ENCODE data around the gene MNX1.

Gene MNX1

DNA sequence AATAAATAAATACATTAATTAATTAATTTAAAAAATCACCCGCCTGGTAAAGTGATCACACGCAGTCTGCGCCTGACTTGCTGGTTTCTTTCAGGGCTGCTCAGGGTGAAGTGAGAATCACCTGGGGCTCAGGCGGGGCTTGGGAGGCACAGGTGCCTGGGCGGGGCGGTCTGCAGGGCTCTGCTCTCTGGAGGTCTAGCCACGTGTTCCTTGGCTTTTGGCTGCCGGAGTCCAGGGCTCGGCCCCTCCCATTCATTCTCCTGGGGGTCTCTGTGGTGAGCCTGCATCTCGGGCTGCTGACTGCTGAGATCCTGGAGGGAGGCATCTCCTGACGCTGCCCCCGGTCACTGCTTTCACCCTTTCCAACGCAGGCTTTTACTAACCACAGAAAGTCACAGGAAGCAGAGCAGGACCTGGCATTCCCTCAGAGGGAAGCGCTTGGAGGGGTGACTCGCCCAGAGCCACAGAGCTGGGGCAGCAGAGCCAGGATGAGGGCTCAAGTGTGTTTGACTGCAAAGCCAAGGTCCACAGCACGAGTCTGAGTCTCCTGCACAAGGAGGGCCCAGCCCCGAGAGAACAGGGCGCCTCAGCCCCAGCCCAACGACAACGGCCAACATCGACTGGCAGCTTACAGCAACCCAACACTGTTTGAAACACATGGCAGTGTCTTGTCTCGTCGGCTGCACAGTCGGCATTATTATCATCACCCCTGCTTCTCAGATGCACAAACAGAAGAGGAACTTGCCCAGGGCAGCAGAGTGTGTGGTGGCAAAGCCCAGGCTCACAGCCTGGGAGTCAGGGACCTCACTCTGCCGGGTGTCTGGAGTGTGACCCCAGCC, 22.4 kb upstream of the MNX1 start:
- DNase-seq (ENCODE audit: low spot score): no peak

DNA sequence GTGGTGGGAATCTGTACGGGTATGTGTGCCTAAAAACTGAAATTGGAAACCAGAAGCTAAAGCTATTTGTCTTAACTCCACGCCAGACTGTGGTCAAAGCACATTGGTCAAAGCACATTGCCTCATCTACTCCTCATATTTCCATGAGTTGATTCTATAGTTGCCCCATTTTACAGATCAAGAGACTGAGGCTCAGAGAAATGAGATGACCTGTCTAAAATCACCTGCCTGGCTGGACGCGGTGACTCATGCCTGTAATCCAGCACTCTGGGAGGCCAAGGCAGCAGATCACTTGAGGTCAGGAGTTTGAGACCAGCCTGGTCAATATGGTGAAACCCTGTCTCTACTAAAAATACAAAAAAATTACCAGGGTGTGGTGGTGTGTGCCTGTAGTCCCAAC, 21.7 kb upstream of the MNX1 start:
- DNase-seq (ENCODE audit: low spot score): no peak

DNA sequence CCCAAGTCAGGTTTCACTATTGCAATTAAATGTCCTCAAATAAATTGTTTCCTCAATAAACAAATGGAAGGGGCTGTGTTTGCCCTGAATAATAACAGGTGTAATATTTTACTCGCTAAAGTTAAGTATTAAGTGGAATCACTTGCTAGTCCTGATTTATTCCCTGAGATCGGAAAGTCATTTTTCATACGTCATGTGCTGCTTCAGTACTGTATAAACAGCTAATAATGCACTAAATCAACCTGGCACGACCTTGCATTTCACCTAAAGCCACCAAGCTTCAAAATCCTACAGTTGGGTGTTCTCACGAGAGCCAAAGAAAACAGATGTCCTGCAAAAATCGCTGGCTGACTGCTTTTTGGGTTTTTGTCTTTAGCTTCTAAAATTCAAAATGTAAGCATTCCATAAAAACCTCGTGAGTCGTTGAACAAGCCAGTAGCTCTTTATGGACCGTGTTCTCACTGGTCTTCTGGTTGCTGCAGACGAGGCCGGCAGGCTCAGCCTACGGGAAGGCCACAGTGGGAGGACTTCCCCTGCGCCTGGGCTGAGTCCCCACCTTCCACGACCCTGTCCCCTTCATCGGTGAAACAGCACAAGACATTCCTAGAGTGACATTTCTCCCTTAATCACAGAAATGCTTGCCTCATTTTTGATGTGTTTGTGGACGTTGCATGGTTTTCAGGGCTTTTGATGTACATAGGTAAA, 17.9 kb upstream of the MNX1 start:
- no peak for DNase-seq (ENCODE audit: low spot score)

DNA sequence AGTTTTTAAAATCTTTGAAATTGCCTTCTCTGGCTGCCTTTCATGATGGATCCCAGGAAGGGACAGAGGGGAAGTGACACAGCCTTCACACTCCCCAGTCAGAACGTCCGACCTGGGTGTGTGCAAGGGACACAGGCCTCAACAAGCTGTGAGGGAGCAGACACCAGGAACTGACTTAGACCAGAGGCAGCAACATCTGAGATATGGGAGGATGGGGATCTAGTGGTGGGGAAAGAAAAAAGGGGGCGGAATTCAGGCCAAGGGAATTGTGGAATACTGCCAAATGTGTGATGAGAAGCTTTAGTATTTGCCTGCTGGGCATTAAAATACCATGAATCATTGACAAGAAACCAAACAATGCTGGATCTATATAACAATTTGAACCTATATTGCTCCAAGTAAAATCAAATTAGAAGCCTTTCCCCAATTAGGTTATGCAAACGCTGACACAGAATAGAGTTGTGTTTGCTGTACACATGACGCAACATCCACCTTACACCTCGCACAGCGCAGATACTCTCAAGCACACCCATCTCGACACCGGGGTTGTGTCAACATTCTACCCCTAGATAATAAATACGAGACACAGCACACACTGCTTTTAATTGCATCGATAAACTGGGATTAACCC, 17.2 kb upstream of the MNX1 start:
- DNase-seq (ENCODE audit: low spot score): peak; percentile 78

DNA sequence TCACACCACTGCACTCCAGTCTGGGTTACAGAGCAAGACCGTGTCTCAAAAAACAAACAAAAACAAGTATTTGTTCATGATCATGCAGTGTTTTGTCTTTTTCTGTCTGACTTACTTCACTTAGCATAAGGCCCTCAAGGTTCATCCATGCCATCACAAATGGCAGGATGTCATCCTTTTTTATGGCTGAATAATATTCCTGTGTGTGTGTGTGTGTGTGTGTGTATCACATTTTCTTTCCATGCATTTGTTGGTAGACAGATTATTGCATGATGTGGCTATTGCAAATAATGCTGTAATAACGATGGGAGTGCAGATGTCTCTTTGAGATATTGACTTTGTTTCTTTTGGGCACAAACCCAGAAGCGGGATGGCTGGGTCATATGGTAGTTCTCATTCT, 14.3 kb upstream of the MNX1 start:
- no peak for DNase-seq (ENCODE audit: low spot score)

DNA sequence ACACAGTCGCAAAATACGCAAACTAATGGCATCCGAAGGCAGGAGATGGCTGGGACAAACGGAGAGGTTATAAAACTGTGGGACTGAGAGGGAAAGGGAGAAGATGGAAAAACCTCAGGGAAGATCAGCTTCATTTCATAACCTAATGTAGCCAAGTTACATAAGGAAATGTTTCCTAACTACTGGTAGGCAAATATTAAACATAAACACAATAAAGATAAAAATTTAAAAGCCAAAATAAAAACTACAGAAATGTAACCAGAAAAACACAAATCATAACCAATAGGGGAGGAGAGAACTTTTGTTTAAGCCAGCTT, 13.1 kb upstream of the MNX1 start:
- DNase-seq (ENCODE audit: low spot score): no peak

DNA sequence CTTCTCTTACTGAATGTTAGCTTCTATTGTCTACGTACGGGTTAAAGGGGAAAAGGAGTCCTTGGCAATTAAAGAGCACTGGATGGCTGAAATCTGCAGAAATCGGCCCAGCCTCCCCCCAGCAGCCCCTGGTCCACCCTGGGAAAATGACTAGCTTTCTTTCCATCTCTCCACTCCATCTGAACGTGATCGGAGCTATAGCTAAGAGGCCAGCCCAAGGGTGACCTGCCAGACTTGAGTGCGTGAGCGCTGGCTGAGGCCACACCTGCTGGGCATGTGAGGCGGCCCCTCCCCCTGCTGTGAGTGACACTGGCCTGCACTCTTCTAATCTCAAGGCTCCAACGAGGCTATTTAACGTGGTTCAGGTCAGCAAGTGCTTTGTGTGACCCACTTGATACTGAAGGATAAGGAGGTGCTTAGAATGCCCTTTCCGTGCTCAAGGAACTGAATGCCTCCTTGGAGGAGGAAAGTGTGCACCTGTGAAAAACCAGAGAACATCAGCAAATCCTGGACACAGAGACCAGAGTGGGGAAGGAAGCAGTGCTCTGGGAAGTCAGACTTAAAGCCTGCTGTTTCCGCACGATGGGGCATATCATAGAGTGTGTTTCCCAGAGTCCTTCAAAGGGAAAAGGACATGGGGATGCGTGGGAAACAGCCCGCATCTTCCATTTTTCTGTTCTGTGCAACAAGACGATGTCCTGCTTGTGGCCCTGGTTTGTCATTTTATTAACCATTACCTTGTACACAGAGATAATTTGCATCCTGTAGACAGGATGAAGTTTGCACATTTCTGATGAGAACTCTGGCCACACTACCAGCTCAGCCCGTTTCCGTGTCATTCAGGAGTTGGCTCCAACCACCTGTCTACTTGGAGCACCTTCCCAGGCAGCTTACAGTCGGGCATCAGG, 12.5 kb upstream of the MNX1 start:
- DNase-seq (ENCODE audit: low spot score): no peak

DNA sequence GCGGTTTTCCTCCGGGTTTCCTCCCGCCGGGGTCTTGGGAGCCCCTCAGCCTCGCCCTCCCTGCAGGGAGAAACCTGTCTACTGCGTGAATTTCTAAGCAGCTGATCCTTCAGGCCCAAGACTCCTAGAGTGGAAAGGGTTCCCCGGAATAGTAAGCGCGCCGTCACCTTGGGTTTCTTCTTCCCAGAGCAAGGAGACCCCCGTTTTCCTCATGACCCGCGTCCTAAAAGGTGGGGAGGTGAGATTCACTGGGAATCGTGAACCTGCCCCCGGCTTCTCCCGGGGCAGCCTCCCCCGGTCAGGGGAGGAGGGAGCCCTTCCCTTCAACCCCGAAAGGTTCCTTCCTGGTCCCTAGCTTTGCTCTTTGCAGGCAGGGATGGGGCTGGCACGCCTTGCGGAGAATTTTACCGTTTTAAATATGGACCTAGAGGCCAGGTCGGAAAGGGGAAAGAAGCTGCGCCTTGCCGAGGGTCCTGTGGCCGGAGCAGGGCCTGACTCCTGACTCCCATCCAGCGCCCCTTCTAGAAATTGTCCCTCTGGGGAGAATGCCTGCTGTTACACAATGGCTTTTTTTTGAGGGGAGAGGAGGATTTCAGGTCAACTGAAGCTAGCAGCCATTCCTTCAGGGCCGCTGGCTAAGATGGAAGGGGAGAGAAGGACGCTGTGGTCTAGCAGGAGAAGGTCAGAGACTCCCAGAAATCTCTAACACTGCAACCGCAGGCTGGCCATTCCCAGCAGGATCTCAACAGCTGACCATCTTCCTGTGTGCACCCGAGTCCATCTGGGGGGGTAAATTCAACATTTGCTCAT, 11.6 kb upstream of the MNX1 start:
- no peak for DNase-seq (ENCODE audit: low spot score)

DNA sequence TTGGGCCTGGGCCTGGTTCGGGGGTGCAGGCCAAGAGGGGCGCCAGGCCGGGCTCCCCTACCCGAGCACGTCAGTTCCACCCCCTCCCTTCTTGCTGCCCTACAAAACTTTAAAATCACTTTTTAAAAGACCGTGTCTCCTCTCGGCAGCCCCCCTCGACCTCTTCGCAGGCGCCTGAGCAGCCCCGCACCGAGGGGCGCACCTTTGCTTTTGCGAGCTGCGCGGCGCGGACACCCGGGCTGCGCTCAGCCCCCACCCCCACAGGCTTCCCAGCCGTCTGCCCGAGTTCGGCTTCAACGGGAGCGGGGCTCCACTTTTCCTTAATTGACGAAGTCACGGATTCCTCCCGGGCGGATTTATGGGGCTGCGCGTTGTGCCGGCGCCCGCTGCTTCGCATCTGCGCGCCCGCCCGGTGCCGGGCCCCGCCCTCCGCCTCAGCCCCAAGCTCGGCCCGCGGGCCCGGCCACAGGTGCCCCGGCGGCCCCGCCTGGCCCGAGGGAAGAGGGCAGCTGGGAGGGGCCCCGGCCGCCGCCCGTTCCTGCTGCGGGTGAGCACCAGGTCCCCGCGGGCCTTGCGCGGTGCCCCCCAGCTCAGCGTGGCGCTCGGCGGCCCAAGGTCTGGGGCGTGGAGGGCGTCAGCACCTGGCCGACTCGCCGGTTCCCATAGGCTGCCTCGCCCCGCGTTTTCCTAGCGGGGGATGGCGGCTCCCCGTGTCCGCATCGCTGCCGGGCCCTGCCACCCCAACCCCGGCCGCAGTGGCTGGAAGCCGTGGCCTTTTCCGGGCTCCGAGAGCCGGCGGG, 10.8 kb upstream of the MNX1 start:
- DNase-seq (ENCODE audit: low spot score): no peak

DNA sequence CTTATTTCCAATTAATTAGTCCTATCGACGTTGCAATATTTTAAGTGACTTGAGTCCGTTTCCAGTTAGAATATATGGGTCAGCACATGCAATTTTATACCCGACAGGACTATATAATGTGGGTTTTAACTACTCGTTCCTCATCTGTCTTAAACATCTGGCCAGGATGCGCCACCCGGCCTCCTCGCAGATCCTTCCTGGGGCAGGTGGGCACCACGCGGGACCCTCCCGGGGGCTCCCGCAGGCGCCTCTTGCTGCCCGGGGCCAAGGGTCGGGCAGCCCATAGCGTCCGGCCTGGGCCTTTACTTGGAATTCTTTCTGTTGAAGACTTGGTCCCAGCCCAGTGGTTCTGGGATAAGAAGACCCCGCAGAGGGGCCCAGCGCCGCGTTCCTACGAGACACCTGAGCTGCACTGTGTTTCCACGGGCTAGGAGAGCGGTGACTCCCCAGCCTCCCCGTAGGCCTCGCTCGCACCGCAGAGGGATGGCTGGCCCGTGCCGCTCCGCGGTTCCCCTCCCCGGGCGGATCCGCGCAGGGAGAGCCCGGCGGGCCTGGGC, 10.1 kb upstream of the MNX1 start:
- no peak for DNase-seq (ENCODE audit: low spot score)

DNA sequence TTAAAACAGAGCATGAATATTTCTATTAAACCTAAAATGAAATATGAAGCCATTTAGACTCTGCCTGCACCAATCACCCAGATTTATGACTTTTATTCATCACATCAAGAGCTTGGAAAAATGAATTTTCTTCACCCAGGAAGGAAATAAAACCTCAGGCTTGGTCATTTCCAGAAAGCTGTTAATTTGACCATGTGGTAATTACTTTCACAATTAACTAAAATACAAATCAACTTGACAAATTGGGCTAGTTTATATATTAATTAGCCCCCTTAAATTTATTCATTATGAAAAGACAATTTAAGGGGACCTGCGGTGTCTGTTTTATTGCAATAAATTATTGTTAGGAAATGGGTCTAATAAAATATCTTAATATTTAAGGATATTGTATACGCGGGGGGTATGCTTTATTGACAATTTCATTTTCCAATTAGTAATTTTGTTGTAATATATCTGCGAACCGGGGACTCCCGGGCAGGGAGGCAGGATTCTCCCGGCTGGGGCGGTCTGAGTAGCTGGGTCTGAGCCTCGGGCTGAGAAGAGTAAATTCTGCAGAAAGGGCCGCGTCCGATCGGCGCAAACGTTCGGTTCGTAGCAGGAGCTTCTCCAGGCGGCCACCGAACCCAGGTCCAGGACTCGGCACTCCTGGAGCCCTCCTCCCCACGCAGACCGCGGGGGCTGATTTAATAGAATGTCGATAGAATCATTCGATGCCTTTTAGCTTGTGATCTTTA, 9.4 kb upstream of the MNX1 start:
- no peak for DNase-seq (ENCODE audit: low spot score)

DNA sequence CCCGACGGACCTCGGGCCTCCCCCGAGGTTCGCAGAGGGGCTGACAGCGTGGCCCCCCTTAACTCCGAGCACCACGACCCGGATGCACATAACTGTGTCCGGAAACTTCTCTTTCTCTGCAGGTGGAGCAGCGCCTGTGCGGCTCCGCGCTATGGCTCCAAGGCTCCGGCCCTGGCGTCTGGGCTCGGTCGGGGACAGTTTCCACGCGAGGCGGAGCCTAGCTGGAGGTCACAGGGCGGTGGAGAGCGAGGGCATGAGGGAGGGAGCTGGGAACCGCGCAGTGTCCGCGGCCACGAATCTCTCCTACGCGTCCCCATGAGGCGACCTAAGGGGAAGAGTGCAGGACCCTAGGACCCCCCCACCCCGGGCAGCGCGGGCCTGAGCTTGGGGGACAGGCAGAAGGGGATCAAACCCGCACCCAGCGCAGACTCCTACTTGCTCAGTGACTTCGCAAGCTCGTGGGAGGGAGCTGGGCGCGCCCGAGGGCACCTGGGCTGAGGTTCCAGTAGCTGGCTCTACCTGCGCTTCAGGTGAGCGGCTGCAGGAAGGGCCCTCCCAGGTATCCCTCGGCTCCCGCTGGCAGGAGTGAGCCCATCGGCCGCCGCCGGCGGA, 8.6 kb upstream of the MNX1 start:
- no peak for DNase-seq (ENCODE audit: low spot score)

DNA sequence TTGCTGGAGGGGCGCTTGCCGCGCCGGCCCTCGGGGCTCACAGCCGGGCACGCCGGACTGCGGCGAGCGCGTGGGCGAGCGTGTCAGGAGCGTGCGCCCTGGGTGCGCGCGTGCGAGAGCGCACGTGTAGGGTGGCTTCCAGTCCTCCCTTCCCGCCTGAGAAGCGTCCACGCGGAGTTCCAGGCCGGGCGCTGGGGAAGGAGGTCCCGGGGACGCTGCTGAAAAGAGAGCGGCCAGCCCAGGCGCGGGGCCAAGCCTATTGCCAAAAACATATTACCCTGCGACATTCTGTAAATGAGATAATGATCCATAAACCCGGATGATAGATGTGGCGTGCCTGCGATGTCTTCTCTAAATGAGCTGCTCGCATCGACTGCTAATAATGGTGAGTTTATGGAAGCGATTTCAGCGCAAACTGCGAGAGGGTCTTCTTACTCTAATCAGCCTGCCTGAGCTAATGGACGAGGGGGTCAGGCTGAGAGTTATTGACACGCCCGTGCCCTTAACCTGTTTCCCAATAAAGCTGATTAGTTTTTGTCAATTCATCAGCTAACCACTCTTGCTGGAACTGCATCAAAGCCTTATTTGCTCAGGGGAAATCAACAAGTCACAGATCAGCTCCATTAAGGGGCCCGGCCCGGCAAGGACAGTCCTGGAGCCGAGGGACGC, 8.0 kb upstream of the MNX1 start:
- no peak for DNase-seq (ENCODE audit: low spot score)

DNA sequence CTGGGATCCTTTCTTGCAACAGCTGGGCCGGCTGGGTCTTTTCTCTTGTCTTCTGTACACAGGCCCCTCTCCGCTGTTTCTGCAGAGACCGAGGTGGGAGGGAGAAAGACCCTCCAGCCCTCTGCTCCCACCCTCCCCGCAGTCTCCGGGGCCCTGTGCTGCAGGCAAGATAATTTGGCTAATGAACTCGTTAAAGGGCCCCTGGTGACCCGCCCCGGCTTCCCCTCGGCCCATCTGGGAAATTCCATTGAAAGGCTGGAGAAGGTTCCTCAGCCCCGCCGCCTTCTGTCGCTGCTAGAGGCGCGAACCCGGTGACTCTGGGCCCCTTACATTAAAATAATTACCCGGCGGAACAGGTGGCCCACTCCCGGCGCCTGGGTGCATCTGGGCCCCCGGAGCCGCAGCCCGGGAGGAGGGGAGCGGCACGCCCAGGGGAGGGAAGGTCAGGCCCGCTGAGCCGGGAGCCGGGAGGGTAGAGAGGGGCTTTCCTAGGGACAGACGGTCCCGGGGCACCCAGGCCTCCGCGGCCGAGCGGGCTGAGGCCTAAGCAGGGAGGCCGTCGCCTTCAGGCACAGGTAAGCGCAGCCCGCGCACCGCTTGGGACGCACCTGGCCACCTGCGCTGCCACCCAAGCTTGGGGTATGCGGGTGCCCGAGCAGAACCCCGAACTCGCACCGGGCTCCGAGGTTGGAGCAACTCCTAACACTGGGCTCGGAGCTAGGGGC, 7.3 kb upstream of the MNX1 start:
- no peak for DNase-seq (ENCODE audit: low spot score)

DNA sequence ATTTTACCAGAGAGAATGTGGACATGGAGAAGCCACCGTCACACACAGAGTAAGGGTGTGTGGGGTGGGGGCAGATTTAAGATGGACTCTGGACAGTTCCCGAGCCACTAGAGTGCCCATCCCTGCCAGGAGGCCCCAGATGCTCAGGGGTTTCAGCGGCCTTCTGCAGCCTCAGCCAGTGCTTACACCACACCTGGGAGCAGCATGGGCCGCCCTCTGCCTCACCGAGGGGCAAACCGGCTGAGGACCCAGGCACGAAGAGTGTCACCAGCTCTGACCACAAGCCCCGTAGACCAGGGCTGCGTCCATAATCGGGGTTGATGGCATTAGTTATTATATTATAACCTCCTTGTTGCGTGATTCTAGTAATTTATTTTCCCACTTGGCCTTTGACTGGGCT, 6.7 kb upstream of the MNX1 start:
- no peak for DNase-seq (ENCODE audit: low spot score)

DNA sequence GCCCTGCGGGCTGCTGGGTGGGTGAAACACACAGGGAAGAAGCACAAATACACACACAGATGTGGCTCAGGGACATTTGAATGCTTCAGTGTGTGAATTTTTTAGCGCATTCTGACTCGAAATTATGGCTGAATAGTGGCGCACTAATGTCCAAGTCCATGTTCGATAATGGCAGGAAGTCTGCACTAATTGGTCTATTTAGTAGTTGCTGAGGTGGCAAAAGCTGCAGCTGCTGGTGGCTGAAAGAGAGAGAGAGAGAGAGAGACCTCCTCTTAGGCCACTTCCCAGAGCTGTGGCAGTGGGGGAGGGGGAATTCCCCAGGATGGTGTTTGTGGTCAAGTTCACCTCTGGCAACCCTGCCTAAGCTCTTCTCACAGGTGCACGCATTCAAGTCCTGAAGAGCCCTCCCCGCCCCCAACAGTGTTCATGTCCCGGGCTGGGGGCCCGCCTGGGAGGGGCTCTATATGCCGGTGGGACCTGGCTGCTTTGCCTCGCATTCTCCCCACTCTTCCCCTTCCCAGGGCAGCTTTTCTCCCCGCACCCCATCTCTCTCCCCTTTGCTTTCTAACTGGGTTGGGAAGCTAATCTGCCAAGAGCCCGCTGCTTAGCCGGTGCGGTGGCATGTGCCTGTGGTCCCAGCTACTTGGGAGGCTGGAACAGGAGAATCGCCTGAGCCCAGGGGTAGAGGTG, 6.0 kb upstream of the MNX1 start:
- DNase-seq (ENCODE audit: low spot score): no peak

DNA sequence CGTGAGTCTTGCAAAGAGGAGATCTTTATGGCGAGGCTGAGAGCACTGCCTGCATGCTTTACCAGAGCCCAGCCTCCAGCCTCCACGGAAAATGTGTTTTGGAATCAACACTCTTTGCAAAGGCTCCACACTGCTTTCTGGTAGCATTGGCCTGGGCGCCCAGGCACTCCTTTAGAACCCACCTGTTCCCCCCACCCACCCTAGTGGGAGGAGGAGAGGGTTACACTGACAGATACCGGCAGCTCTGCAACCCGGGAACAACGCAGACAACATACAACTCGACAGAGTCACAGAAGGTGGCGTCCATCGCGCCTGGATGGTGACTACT, 5.5 kb upstream of the MNX1 start:
- DNase-seq (ENCODE audit: low spot score): no peak

Data from HuH-7 (cell line).